NCI-H187 (cell line): ENCODE data around the gene TREML4.

Experiments
- DNase-seq, 2 experiments: peaks; one replicate each; lab custom pipeline; 2025; lab: John Stamatoyannopoulos, UW

TREML4 gene

GRCh38 chr6:41284726-41285125 is 56.6 kb downstream of the TREML4 start:
- DNase-seq = no peak

DNA sequence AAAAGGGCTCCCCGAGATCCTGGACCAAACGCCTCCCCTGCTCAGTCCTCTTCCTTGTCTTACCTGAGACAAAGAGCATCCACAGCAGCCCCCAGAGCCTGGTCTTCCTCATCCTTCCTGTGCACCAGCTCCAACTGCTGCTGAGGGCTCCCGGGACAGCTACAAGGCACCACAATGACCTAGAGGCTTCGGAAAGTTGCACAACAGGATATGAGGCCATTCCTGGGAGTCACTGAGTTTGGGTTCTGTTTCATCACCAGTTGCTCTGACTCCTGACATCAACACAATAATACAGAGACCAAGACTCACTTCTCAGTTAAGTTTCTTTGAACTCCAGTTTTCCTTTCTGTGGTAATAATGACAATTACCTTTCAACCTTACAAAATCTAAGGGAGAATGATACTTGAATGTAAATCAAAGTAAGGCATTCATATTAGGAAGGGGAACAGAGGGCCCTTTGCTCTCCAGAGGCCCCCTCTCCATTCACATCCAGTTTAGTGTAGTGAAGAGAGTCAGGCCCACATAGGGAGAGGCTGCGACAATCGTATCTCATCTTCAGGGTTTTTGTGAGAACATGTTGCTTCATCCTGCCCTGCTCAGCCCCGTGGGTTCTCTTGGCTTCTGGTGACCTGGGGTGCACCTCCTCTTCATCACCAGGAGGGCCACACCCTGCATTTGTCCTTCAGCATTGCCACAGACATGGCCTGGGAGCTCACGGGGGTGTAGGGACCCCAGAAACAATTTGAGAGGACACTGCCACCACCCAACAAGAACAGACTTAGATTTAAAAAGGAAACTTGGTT is 58.6 kb downstream of the TREML4 start, which contains the start of gene TREM1:
TSS of gene TREM1 (minus strand) at position 139 of the 803 bp plus-strand sequence. CDS start at position 112, 27 bp downstream.
- no peak for DNase-seq

GRCh38 chr6:41288030-41288753 is 60.0 kb downstream of the TREML4 start:
- peak; percentile 56 to 64 for DNase-seq
